IPS-20b (cell line): Measurements from ENCODE around the gene SLC25A45.

Experiments
- H3K27ac ChIP-seq: one replicate; pipeline ENCODE4 v1.5.1; 2013; ENCODE audit warnings: low read length
- H3K27me3 ChIP-seq: 2 replicates; pipeline ENCODE4 v1.6.1; 2013; ENCODE audit warnings: mild to moderate bottlenecking, low read length, inconsistent platforms; ENCODE audit not compliant: insufficient read depth
- H3K36me3 ChIP-seq: 2 replicates; pipeline ENCODE4 v1.6.1; 2013; ENCODE audit warnings: low read depth, mild to moderate bottlenecking, inconsistent platforms, low read length, moderate library complexity; ENCODE audit not compliant: insufficient read depth
- H3K4me1 ChIP-seq: 2 replicates; pipeline ENCODE4 v1.6.1; 2013; ENCODE audit warnings: mild to moderate bottlenecking, control low read depth, inconsistent platforms, low read length, moderate library complexity; ENCODE audit not compliant: insufficient read depth
- H3K4me3 ChIP-seq: 2 replicates; pipeline ENCODE4 v1.5.1; 2013; ENCODE audit warnings: mild to moderate bottlenecking, low read length, inconsistent platforms
- H3K9ac ChIP-seq: 2 replicates; pipeline ENCODE4 v1.6.1; 2013; ENCODE audit warnings: low read depth, mild to moderate bottlenecking, inconsistent platforms, low read length, moderate library complexity
- H3K9me3 ChIP-seq: 2 replicates; pipeline ENCODE4 v1.6.1; 2013; ENCODE audit warnings: mild to moderate bottlenecking, low read depth, low read length, inconsistent platforms; ENCODE audit not compliant: insufficient read depth

Gene SLC25A45

DNA sequence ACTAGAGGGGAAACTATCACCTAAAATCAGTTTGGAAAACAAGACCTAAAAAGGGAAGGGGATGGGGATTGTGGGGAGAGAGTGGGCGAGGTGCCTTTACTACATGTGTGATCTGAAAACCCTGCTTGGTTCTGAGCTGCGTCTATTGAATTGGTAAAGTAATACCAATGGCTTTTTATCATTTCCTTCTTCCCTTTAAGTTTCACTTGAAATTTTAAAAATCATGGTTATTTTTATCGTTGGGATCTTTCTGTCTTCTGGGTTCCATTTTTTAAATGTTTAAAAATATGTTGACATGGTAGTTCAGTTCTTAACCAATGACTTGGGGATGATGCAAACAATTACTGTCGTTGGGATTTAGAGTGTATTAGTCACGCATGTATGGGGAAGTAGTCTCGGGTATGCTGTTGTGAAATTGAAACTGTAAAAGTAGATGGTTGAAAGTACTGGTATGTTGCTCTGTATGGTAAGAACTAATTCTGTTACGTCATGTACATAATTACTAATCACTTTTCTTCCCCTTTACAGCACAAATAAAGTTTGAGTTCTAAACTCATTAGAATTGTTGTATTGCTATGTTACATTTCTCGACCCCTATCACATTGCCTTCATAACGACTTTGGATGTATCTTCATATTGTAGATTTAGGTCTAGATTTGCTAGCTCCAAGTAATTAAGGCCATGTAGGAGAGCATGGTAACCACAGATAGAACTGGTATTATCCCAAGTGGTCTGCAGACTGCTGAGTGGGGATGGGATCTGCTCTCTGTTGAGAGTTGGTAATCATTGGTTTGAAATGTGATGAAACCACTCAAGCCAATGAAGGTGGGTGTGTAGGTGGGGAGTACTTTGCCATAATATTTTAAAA is 43.8 kb upstream of the SLC25A45 start:
- no peaks in the 10 kb centered on the region for H3K27me3 ChIP-seq
- no peaks in the 10 kb centered on the region for H3K9me3 ChIP-seq
- H3K4me3 ChIP-seq: peak overlapping the region; percentile 72
- H3K36me3 ChIP-seq: no peaks in the 10 kb centered on the region
- peak overlapping the region; percentile 16 for H3K9ac ChIP-seq
- no peak overlapping the region for H3K27ac ChIP-seq
- H3K4me1 ChIP-seq: peaks cover 36% of the 10 kb centered on the region

DNA sequence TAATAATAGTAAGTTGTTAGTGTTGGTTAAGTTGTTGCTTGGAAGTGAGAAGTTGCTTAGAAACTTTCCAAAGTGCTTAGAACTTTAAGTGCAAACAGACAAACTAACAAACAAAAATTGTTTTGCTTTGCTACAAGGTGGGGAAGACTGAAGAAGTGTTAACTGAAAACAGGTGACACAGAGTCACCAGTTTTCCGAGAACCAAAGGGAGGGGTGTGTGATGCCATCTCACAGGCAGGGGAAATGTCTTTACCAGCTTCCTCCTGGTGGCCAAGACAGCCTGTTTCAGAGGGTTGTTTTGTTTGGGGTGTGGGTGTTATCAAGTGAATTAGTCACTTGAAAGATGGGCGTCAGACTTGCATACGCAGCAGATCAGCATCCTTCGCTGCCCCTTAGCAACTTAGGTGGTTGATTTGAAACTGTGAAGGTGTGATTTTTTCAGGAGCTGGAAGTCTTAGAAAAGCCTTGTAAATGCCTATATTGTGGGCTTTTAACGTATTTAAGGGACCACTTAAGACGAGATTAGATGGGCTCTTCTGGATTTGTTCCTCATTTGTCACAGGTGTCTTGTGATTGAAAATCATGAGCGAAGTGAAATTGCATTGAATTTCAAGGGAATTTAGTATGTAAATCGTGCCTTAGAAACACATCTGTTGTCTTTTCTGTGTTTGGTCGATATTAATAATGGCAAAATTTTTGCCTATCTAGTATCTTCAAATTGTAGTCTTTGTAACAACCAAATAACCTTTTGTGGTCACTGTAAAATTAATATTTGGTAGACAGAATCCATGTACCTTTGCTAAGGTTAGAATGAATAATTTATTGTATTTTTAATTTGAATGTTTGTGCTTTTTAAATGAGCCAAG is 42.9 kb upstream of the SLC25A45 start:
- Histone ChIP-seq H3K9me3 (no peaks in the 10 kb centered on the region), H3K9ac (no peak overlapping the region), H3K36me3 (no peaks in the 10 kb centered on the region), H3K27me3 (no peaks in the 10 kb centered on the region), H3K27ac (no peak overlapping the region), H3K4me1 (peaks cover 38% of the 10 kb centered on the region), H3K4me3 (peak overlapping the region; percentile 72)

DNA sequence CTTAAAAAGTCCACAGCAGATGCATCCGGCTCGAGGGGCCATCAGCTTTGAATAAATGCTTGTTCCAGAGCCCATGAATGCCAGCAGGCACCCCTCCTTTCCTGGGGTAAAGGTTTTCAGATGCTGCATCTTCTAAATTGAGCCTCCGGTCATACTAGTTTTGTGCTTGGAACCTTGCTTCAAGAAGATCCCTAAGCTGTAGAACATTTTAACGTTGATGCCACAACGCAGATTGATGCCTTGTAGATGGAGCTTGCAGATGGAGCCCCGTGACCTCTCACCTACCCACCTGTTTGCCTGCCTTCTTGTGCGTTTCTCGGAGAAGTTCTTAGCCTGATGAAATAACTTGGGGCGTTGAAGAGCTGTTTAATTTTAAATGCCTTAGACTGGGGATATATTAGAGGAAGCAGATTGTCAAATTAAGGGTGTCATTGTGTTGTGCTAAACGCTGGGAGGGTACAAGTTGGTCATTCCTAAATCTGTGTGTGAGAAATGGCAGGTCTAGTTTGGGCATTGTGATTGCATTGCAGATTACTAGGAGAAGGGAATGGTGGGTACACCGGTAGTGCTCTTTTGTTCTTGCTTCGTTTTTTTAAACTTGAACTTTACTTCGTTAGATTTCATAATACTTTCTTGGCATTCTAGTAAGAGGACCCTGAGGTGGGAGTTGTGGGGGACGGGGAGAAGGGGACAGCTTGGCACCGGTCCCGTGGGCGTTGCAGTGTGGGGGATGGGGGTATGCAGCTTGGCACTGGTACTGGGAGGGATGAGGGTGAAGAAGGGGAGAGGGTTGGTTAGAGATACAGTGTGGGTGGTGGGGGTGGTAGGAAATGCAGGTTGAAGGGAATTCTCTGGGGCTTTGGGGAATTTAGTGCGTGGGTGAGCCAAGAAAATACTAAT is 42.0 kb upstream of the SLC25A45 start:
- Histone ChIP-seq H3K9me3 (no peaks in the 10 kb centered on the region), H3K4me3 (peak overlapping the region; percentile 72), H3K27ac (no peak overlapping the region), H3K9ac (peak overlapping the region; percentile 83; the same call in 1 of the 2 replicates), H3K4me1 (peaks cover 42% of the 10 kb centered on the region), H3K27me3 (no peaks in the 10 kb centered on the region), H3K36me3 (no peaks in the 10 kb centered on the region)

DNA sequence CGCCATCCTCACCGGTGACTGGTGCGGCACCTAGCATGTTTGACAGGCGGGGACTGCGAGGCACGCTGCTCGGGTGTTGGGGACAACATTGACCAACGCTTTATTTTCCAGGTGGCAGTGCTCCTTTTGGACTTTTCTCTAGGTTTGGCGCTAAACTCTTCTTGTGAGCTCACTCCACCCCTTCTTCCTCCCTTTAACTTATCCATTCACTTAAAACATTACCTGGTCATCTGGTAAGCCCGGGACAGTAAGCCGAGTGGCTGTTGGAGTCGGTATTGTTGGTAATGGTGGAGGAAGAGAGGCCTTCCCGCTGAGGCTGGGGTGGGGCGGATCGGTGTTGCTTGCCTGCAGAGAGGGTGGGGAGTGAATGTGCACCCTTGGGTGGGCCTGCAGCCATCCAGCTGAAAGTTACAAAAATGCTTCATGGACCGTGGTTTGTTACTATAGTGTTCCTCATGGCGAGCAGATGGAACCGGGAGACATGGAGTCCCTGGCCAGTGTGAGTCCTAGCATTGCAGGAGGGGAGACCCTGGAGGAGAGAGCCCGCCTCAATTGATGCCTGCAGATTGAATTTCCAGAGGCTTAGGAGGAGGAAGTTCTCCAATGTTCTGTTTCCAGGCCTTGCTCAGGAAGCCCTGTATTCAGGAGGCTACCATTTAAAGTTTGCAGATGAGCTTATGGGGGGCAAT is 41.2 kb upstream of the SLC25A45 start:
- no peaks in the 10 kb centered on the region for H3K9me3 ChIP-seq
- no peaks in the 10 kb centered on the region for H3K27me3 ChIP-seq
- no peak overlapping the region for H3K27ac ChIP-seq
- peaks cover 42% of the 10 kb centered on the region for H3K4me1 ChIP-seq
- peak overlapping the region; percentile 83 for H3K9ac ChIP-seq
- no peaks in the 10 kb centered on the region for H3K36me3 ChIP-seq
- peak overlapping the region; percentile 72 for H3K4me3 ChIP-seq

DNA sequence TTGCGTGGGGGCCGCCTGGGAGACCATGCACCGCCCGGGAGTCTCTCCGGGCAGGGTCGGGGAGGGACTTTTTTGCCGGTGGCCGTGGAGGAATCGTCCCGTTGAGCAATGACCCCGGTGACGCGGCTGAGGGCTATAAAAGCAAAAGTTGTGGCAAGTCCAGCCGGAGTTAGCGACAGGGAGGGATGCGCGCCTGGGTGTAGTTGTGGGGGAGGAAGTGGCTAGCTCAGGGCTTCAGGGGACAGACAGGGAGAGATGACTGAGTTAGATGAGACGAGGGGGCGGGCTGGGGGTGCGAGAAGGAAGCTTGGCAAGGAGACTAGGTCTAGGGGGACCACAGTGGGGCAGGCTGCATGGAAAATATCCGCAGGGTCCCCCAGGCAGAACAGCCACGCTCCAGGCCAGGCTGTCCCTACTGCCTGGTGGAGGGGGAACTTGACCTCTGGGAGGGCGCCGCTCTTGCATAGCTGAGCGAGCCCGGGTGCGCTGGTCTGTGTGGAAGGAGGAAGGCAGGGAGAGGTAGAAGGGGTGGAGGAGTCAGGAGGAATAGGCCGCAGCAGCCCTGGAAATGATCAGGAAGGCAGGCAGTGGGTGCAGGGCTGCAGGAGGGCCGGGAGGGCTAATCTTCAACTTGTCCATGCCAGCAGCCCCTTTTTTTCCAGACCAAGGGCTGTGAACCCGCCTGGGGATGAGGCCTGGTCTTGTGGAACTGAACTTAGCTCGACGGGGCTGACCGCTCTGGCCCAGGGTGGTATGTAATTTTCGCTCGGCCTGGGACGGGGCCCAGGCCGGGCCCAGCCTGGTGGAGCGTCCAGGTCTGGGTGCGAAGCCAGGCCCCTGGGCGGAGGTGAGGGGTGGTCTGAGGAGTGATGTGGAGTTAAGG is 40.4 kb upstream of the SLC25A45 start, which contains the start of gene NEAT1:
Gene NEAT1 (plus strand): TSS at position 166 of the 883 bp plus-strand sequence.
- Histone ChIP-seq H3K36me3 (no peaks in the 10 kb centered on the region), H3K9me3 (no peaks in the 10 kb centered on the region), H3K4me1 (peaks cover 41% of the 10 kb centered on the region), H3K27me3 (no peaks in the 10 kb centered on the region), H3K27ac (peak within 1 kb of the TSS; percentile 50), H3K9ac (peak within 1 kb of the TSS; percentile 83), H3K4me3 (peak within 1 kb of the TSS; percentile 72)

DNA sequence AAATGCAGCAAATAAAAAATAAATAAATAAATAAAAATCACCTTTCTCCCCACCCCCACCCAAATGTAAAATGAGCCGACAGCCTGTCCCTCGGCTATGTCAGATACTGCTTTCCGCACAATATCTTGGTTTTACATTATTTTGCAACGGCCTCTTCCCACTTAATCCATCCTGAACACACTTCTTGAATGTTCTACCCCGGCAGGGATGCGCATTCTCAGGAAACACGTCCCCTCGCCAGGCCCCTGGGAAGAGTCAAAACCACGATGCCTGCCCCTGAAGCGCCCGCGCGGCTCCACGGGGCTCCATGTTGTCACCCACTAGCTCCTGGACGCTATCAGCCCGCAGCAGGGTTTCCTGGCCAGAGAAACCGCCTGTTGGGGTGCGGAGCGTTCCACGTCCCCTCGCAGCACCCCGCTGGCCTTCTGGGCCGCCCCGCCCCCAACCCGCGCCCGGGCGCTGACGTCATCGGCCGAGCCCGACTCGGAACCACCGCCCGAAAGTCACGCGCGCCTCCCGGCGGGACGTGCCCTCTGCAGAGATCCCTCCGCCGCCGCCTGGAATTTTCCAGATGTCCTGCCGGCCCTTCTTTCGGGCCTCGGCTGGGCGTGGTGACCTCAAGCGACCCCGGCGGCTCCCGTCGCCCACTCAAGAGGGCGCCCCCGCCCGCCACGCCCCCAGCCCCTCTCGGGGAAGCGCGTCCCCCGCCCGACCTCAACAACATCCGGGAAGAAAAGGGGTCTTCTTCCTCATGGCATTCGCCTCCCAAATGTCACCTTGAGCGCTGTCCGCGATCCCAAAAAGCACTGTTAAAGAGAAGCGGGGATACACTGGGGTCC is 39.6 kb upstream of the SLC25A45 start:
- H3K27me3 ChIP-seq: no peaks in the 10 kb centered on the region
- H3K27ac ChIP-seq: peak overlapping the region; percentile 50
- peaks cover 43% of the 10 kb centered on the region for H3K4me1 ChIP-seq
- no peaks in the 10 kb centered on the region for H3K36me3 ChIP-seq
- no peaks in the 10 kb centered on the region for H3K9me3 ChIP-seq
- H3K9ac ChIP-seq: peak overlapping the region; percentile 83
- H3K4me3 ChIP-seq: peak overlapping the region; percentile 72

DNA sequence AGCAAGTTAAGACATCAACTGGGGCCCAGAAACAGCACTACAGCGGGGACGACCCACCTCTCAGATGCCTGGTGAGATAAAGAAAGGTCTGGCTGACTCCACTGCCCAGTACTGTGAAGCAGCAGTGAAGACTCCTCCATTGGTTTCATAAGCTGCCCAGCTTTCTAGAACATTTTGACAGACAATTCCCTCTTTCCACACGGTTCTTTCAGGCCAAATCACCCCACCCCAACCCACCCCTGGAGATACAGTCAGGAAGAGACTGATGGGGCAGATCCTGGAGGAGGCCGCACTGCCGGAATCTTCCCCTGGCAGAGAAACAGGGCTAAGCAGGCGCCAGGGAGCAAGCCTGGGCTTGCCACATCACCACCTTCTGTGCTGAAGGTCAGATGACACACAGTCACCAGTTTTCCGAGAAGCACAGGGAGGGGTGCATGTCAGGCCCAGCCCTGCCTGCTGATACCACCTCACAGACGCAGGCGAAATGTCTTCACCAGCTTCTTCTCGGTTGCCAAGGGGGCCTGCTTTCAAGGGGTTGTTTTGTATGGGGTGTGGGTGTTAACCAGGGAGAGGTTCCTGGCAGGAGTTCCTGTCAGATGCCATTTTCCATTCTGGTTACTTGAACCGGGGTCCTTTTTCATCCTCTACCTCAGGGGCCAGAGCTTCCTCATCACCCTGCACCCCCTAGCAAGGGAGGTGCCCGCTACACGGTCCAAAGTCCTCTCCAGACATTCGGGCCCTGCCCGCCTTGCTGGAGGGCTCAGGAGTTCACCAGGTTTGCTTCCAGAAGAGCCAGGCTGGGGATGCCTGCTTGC is 38.7 kb upstream of the SLC25A45 start:
- Histone ChIP-seq H3K9ac (peak overlapping the region; percentile 83), H3K9me3 (no peaks in the 10 kb centered on the region), H3K4me1 (peaks cover 38% of the 10 kb centered on the region), H3K27ac (no peak overlapping the region), H3K4me3 (peak overlapping the region; percentile 72), H3K27me3 (no peaks in the 10 kb centered on the region), H3K36me3 (no peaks in the 10 kb centered on the region)

DNA sequence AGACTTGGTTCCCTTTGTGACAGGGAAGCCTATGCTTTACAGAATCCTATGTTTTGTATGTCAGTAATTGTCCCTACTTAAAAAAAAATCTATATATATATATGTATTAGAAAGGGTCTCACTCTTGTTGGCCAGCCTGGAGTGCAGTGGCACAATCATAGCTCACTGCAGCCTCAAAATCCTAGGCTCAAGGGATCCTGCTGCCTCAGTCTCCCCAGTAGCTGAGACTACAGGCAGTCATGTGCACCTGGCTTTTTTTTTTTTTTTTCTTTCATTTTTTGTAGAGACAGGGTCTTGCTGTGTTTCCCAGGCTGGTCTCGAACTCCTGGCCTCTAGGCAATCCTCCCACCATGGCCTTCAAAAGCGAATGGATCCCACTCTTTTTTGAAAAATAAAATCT is 38.1 kb upstream of the SLC25A45 start:
- H3K36me3 ChIP-seq: no peaks in the 10 kb centered on the region
- H3K4me3 ChIP-seq: no peak overlapping the region
- peak overlapping the region; percentile 93 for H3K9ac ChIP-seq
- peaks cover 36% of the 10 kb centered on the region for H3K4me1 ChIP-seq
- H3K27me3 ChIP-seq: no peaks in the 10 kb centered on the region
- H3K27ac ChIP-seq: no peak overlapping the region
- H3K9me3 ChIP-seq: no peaks in the 10 kb centered on the region

DNA sequence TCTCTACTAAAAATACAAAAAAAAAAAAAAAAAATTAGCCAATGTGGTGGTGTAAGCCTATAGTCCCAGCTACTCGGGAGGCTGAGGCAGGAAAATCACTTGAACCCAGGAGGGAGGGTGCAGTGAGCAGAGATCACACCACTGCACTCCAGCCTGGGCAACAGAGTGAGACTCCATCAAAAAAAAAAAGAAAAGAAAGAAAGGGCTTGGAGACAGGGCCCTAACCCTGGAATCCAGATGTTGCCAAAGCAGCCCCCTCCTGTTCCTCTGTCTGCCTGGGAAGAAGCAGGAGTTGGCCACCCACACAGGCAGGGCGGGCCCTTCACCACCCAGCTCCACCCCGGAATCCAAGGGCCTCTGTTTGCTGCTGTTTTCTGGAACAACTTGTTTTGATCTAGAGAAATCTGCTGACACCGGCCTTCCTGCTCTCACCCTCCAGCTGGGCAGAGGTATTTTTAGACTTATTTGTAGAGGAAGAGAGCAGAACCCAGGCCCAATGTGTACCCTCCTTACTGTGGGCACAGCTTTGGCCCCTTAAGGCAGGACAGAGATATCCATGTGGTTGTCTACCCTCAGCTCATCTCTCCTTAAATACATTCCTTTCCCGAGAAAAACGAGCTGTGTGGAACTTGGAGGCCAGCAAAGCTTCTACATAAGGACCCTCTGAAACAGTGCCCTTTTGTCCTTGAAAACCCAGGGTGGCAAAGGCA is 37.5 kb upstream of the SLC25A45 start:
- H3K9me3 ChIP-seq: no peaks in the 10 kb centered on the region
- peak overlapping the region; percentile 93; the same call in 1 of the 2 replicates for H3K9ac ChIP-seq
- H3K36me3 ChIP-seq: no peaks in the 10 kb centered on the region
- H3K27ac ChIP-seq: peak overlapping the region; percentile 1
- no peak overlapping the region for H3K4me3 ChIP-seq
- no peaks in the 10 kb centered on the region for H3K27me3 ChIP-seq
- peaks cover 32% of the 10 kb centered on the region for H3K4me1 ChIP-seq
